ENCODE data around the gene ADGRL2. TPM values are rescaled to one million over a fixed set of nuclear protein-coding genes. Genes with fewer than 3 reads are reported as not detected.

Gene ADGRL2
- total and polyA plus RNA-seq, 9 of the 15 experiments (the other 6 are each of a cell fraction or from before 2014, with no cell fraction given), result 0.03 to 0.15 (median 0.13) TPM; not detected in 6

DNA sequence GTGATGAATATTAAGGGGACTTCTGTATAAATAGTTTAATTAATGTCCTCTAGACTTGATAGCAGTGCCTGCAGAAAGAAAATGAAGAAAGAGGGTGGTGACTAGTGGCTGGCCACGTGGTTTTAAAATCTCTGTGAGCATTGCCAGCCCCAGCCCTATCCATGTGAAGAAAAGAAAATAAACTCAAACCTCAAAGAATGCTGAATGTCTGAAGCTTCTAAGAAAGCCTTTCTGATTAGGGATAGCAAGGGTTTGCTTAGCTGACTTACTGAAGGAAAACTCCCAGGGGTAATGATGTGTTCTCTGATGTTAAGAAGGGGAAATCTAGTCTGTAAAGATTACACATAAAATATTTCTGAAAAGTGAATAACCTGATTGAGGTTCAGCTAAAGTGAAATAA lies 31.8 kb downstream of the ADGRL2 start:
- Histone ChIP-seq H3K9me1 (ENCODE audit: control insufficient read depth, insufficient read depth, low read length) (no peaks in the 10 kb centered on the region), H3K27me3 (ENCODE audit: control insufficient read depth in 2 of 2, insufficient read depth in 2 of 2, low read length in 2 of 2) (no peaks in the 10 kb centered on the region), H3K36me3 (ENCODE audit: control insufficient read depth, insufficient read depth, low read length) (no peaks in the 10 kb centered on the region), H3K9ac (ENCODE audit: insufficient read depth in 1 of 2, low read depth in 2 of 2, low read length in 2 of 2) (no peak overlapping the region), H4K20me1 (replicated peaks; ENCODE audit: control insufficient read depth, insufficient read depth, low read length) (no peaks in the 10 kb centered on the region), H3K9me3 (replicated peaks; ENCODE audit: control insufficient read depth, insufficient read depth, low read depth, low read length) (no peaks in the 10 kb centered on the region), H3K27ac (ENCODE audit: extremely low read depth, low read depth, low read length) (no peak overlapping the region), H3K79me2 (ENCODE audit: control insufficient read depth, insufficient read depth, low read length) (no peaks in the 10 kb centered on the region), H3K4me2 (ENCODE audit: insufficient read depth, low read length) (no peak overlapping the region), H3K4me1 (replicated peaks in 1 of 2; ENCODE audit: control insufficient read depth in 2 of 2, insufficient read depth in 2 of 2, low read length in 2 of 2) (no peaks in the 10 kb centered on the region), H2AFZ (ENCODE audit: low read depth, low read length) (no peak overlapping the region), H3K4me3 (no peak overlapping the region)
- in situ Hi-C loops (cut with MboI) (no loop called here), intact Hi-C loops (cut with micrococcal nuclease) (no loop called here)
- DNase-seq (ENCODE audit: extremely low read depth in 1 of 4, low spot score in 3 of 4), result no peak
- CTCF ChIA-PET (ENCODE audit: low intra/inter-chr PET ratio), result no interaction called here
- BruUV-seq (replicated peaks), result no TSS peak
- FAIRE-seq, result no peak
- POLR2A ChIA-PET, result no interaction called here
- 0% methylated on average over 1 of the region's 1 CpG for whole genome bisulfite sequencing (ENCODE audit: insufficient coverage, low coverage, missing lambda C conversion rate)
- TF ChIP-seq, protein P1, sequence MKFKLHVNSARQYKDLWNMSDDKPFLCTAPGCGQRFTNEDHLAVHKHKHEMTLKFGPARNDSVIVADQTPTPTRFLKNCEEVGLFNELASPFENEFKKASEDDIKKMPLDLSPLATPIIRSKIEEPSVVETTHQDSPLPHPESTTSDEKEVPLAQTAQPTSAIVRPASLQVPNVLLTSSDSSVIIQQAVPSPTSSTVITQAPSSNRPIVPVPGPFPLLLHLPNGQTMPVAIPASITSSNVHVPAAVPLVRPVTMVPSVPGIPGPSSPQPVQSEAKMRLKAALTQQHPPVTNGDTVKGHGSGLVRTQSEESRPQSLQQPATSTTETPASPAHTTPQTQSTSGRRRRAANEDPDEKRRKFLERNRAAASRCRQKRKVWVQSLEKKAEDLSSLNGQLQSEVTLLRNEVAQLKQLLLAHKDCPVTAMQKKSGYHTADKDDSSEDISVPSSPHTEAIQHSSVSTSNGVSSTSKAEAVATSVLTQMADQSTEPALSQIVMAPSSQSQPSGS (CRISPR knock-in tag; IDR thresholded peaks at IDR 0.05), result no peak
- TF ChIP-seq ELF1 (tag; IDR thresholded peaks at IDR 0.05) (no peak), WHSC1 (IDR thresholded peaks at IDR 0.05; ENCODE audit: low read length) (no peak), ETV1 (tag; conservative IDR thresholded peaks at IDR 0.05; ENCODE audit: low read depth) (no peak), NR4A1 (CRISPR knock-in tag; IDR thresholded peaks at IDR 0.05) (no peak), NR4A1 (tag; IDR thresholded peaks at IDR 0.05) (no peak), STAT5A (IDR thresholded peaks at IDR 0.05; ENCODE audit: borderline replicate concordance, low read length) (no peak), ZFX (CRISPR knock-in tag; IDR thresholded peaks at IDR 0.05) (no peak), RFX7 (CRISPR knock-in tag; IDR thresholded peaks at IDR 0.05) (no peak), IRF2 (CRISPR knock-in tag; IDR thresholded peaks at IDR 0.05) (no peak), ZNF197 (CRISPR knock-in tag; IDR thresholded peaks at IDR 0.05; ENCODE audit: low read depth) (no peak), PRMT5 (CRISPR knock-in tag; IDR thresholded peaks at IDR 0.05) (no peak), SRSF1 (IDR thresholded peaks at IDR 0.05; ENCODE audit: low read depth, low read length) (no peak), MAFF (IDR thresholded peaks at IDR 0.05; ENCODE audit: low read length) (no peak), ESRRB (CRISPR knock-in tag; IDR thresholded peaks at IDR 0.05; ENCODE audit: borderline replicate concordance) (no peak)
- TF ChIP-seq, protein P2, sequence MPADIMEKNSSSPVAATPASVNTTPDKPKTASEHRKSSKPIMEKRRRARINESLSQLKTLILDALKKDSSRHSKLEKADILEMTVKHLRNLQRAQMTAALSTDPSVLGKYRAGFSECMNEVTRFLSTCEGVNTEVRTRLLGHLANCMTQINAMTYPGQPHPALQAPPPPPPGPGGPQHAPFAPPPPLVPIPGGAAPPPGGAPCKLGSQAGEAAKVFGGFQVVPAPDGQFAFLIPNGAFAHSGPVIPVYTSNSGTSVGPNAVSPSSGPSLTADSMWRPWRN (IDR thresholded peaks at IDR 0.05; ENCODE audit: low read depth), result no peak
- no peak for ATAC-seq
